Breast epithelium (tissue), 4 donors: ENCODE measurements around the gene A2ML1. TPM values are rescaled to one million over a fixed set of nuclear protein-coding genes. Genes with fewer than 3 reads are reported as not detected.

Experiments
- DNase-seq, 2 donors: peaks; one replicate each; pipeline ENCODE4 v3.0.0-alpha.2; 2019; ENCODE audit warnings: low spot score in 2 of 2
- H3K27ac ChIP-seq, 2 donors: fragments of 200-600 bp; sonication (generic) in 1 of 2; one replicate each; pipeline ENCODE4 v1.5.1; 2016 to 2019; ENCODE audit warnings: mild to moderate bottlenecking in 1 of 2
- H3K27me3 ChIP-seq, 2 donors: fragments of 200-600 bp; sonication (generic) in 1 of 2; one replicate each; pipeline versions ENCODE4 v1.5.1 to v1.6.0; 2017 to 2019; ENCODE audit warnings: control low read depth in 1 of 2, mild to moderate bottlenecking in 1 of 2
- H3K36me3 ChIP-seq: fragments of 200-600 bp; one replicate; pipeline ENCODE4 v1.5.1; 2019
- H3K4me1 ChIP-seq, 2 donors: fragments of 200-600 bp; sonication (generic); one replicate each; pipeline ENCODE4 v1.5.1; 2016 to 2019; ENCODE audit warnings: control low read depth in 1 of 2
- H3K4me3 ChIP-seq, 3 donors: fragments of 200-600 bp; sonication (generic); 1 replicate in 2 of 3; 2 replicates in 1 of 3; pipeline ENCODE4 v1.5.1; 2016 to 2019; ENCODE audit warnings: mild to moderate bottlenecking in 3 of 3, moderate library complexity in 2 of 3
- H3K9me3 ChIP-seq, 2 donors: fragments of 200-600 bp; sonication (generic) in 1 of 2; one replicate each; pipeline ENCODE4 v1.5.1; 2016 to 2019; ENCODE audit warnings: control low read depth in 1 of 2
- CTCF ChIP-seq, 3 donors: fragments of 450-650 bp; IDR thresholded peaks; one replicate each; pipeline ENCODE4 v1.5.1; 2016 to 2017; ENCODE audit warnings: antibody characterized with exemption in 3 of 3, mild to moderate bottlenecking in 3 of 3, moderate library complexity in 3 of 3
- POLR2A ChIP-seq: fragments of 450-650 bp; IDR thresholded peaks from one replicate; pipeline ENCODE4 v1.6.1; 2016; ENCODE audit warnings: antibody characterized with exemption, mild to moderate bottlenecking, moderate library complexity
- POLR2AphosphoS5 ChIP-seq, 3 donors: sonication (generic); formaldehyde crosslinking; IDR thresholded peaks; one replicate each; pipeline ENCODE4 v1.6.1; 2017; ENCODE audit warnings: antibody characterized with exemption in 3 of 3
- intact Hi-C: fragments of 100-400 bp; cut with DNase I; formaldehyde crosslinking; loops from one replicate; pipeline ENCODE4 v1.15.1; 2023; ENCODE audit warnings: low total_unique reads
- total RNA-seq, 3 donors: library from RNA; depleted of rRNA; stranded (reverse); fragments of >200 nt; gene quantifications; one replicate each; pipeline ENCODE4 v1.1.0, GENCODE V29; 2016

The A2ML1 gene
- total RNA-seq, 3 donors from 2014 or later = 0.33 to 1.2 TPM; not detected in 1

- H3K4me3 ChIP-seq = no peak overlapping the region
- no peaks in the 10 kb centered on the region for H3K9me3 ChIP-seq
- no peak for DNase-seq
- no peaks in the 10 kb centered on the region for H3K4me1 ChIP-seq
- H3K27me3 ChIP-seq = no peaks in the 10 kb centered on the region
- H3K27ac ChIP-seq = no peak overlapping the region
- H3K36me3 ChIP-seq = no peaks in the 10 kb centered on the region
- no peak for TF ChIP-seq CTCF (IDR thresholded peaks at IDR 0.05)
- no peak for TF ChIP-seq POLR2A
- TF ChIP-seq POLR2AphosphoS5 (IDR thresholded peaks at IDR 0.05) = no peak
- intact Hi-C loops = no loop called here
These were observed 830 bp upstream of the A2ML1 start for GRCh38 chr12:8821591-8821990.

- Histone ChIP-seq H3K27me3 (no peaks in the 10 kb centered on the region), H3K4me1 (no peaks in the 10 kb centered on the region), H3K9me3 (no peaks in the 10 kb centered on the region), H3K4me3 (no peak overlapping the region), H3K36me3 (no peaks in the 10 kb centered on the region), H3K27ac (no peak overlapping the region)
- intact Hi-C loops = no loop called here
- TF ChIP-seq CTCF (IDR thresholded peaks at IDR 0.05) (peak in 2 of 3 donors; percentile 42 to 66), POLR2AphosphoS5 (IDR thresholded peaks at IDR 0.05) (no peak), POLR2A (no peak)
- no peak for DNase-seq
These were observed 1.3 kb downstream of the A2ML1 start for GRCh38 chr12:8823565-8824300.

GRCh38 chr12:8827551-8828256 is 5.3 kb downstream of the A2ML1 start:
- peak overlapping the region; percentile 17 to 19 for H3K27ac ChIP-seq
- H3K36me3 ChIP-seq = no peaks in the 10 kb centered on the region
- intact Hi-C loops = no loop called here
- no peak overlapping the region for H3K4me3 ChIP-seq
- H3K4me1 ChIP-seq = no peaks in the 10 kb centered on the region
- peak; percentile 27 to 62 for DNase-seq
- H3K27me3 ChIP-seq = no peaks in the 10 kb centered on the region
- H3K9me3 ChIP-seq = no peaks in the 10 kb centered on the region
- TF ChIP-seq CTCF (IDR thresholded peaks at IDR 0.05) = no peak
- peak in 1 of 3 donors; percentile 28 for TF ChIP-seq POLR2AphosphoS5 (IDR thresholded peaks at IDR 0.05)
- no peak for TF ChIP-seq POLR2A

- TF ChIP-seq POLR2AphosphoS5 (IDR thresholded peaks at IDR 0.05) (no peak), CTCF (IDR thresholded peaks at IDR 0.05) (no peak)
- Histone ChIP-seq H3K36me3 (no peaks in the 10 kb centered on the region), H3K27me3 (no peaks in the 10 kb centered on the region), H3K4me3 (no peak overlapping the region), H3K27ac (peak overlapping the region; percentile 17 to 19), H3K4me1 (no peaks in the 10 kb centered on the region), H3K9me3 (no peaks in the 10 kb centered on the region)
- intact Hi-C loops = no loop called here
- DNase-seq = no peak
These were observed 6.1 kb downstream of the A2ML1 start for GRCh38 chr12:8828257-8829124.
